Endothelial cell of umbilical vein (primary cell): Measurements from ENCODE around the gene KCNH5. TPM values are rescaled to one million over a fixed set of nuclear protein-coding genes. Genes with fewer than 3 reads are reported as not detected.
"Not testable (repeated sequence)": the region's sequence is repeated elsewhere in the genome, so short reads cannot be mapped to it uniquely, and the experiment has no call there.

Experiments
- BruUV-seq: library from RNA; stranded (reverse); fragments of 400-500 nt; replicated peaks from 2 replicates; lab custom pipeline; 2021; lab: Mats Ljungman, UMichigan
- CTCF ChIA-PET: fragments of 300-600, 350-600 bp; sonication (Branson Sonifier 250); formaldehyde crosslinking; loops from one replicate; lab custom pipeline; 2021; ENCODE audit warnings: antibody characterized with exemption, inconsistent platforms; lab: Charles Lee
- POLR2A ChIA-PET: fragments of 300-600, 350-600 bp; sonication (Branson Sonifier 250); formaldehyde crosslinking; loops from one replicate; lab custom pipeline; 2021; ENCODE audit warnings: antibody characterized with exemption, inconsistent platforms; lab: Charles Lee
- DNase-seq: peaks from one replicate; pipeline ENCODE4 v3.0.0-alpha.2; 2011; ENCODE audit warnings: low read depth, low spot score
- FAIRE-seq: peaks from 2 replicates; lab custom pipeline; 2011; peaks lifted over from hg19 to GRCh38; lab: Jason Lieb, UNC
- H2AFZ ChIP-seq: 2 replicates; pipeline ENCODE4 v1.6.0; 2012; ENCODE audit warnings: low read depth, low read length, control low read depth, inconsistent platforms
- H3K27ac ChIP-seq: 2 replicates; pipeline ENCODE4 v1.5.1; 2011; ENCODE audit warnings: low read depth, mild to moderate bottlenecking, control low read depth, low read length, moderate library complexity; ENCODE audit not compliant: insufficient read depth
- H3K27me3 ChIP-seq, 2 experiments: 2 replicates each; pipeline versions ENCODE4 v1.6.0 to v1.6.1; 2011; ENCODE audit warnings: low read length in 2 of 2, mixed read lengths in 1 of 2; ENCODE audit not compliant: control insufficient read depth in 2 of 2, insufficient read depth in 2 of 2
- H3K36me3 ChIP-seq, 2 experiments: 2 replicates in 1 of 2; 3 replicates in 1 of 2; pipeline ENCODE4 v1.5.1; 2011; ENCODE audit warnings: low read length in 2 of 2, mild to moderate bottlenecking in 1 of 2, moderate library complexity in 1 of 2; ENCODE audit not compliant: control insufficient read depth in 2 of 2, insufficient read depth in 2 of 2; ENCODE audit errors: extremely low read depth in 1 of 2
- H3K4me1 ChIP-seq: 3 replicates; pipeline ENCODE4 v1.5.1; 2011; ENCODE audit warnings: mild to moderate bottlenecking, low read length; ENCODE audit not compliant: control insufficient read depth, insufficient read depth; ENCODE audit errors: extremely low read depth
- H3K4me2 ChIP-seq: 2 replicates; pipeline ENCODE4 v1.6.1; 2011; ENCODE audit warnings: low read length, control low read depth, mixed read lengths; ENCODE audit not compliant: insufficient read depth
- H3K4me3 ChIP-seq, 3 experiments: fragments of 200-600 bp in 1 of 3; sonication (generic), shearing (Covaris generic) in 1 of 3; replicated peaks in 1 of 3; 2 replicates each; pipeline ENCODE4 v1.5.1; 2011 to 2016; ENCODE audit warnings: control low read depth in 3 of 3, low read length in 3 of 3, mild to moderate bottlenecking in 2 of 3, inconsistent platforms in 1 of 3, low read depth in 1 of 3, moderate library complexity in 1 of 3; ENCODE audit not compliant: insufficient read depth in 1 of 3
- H3K79me2 ChIP-seq: 2 replicates; pipeline ENCODE4 v1.6.0; 2012; ENCODE audit warnings: low read length, inconsistent platforms; ENCODE audit not compliant: control insufficient read depth, insufficient read depth
- H3K9ac ChIP-seq: replicated peaks from 2 replicates; pipeline ENCODE3; 2011; ENCODE audit warnings: low read length, control low read depth; ENCODE audit not compliant: insufficient read depth; ENCODE audit errors: extremely low read depth
- H3K9me1 ChIP-seq: replicated peaks from 3 replicates; pipeline ENCODE4 v1.6.0; 2011; ENCODE audit warnings: mild to moderate bottlenecking, low read length; ENCODE audit not compliant: control insufficient read depth, insufficient read depth; ENCODE audit errors: extremely low read depth
- H3K9me3 ChIP-seq: replicated peaks from 2 replicates; pipeline ENCODE4 v1.5.1; 2012; ENCODE audit warnings: low read length, inconsistent platforms; ENCODE audit not compliant: control insufficient read depth, insufficient read depth
- H4K20me1 ChIP-seq: replicated peaks from 2 replicates; pipeline ENCODE3; 2011; ENCODE audit warnings: mild to moderate bottlenecking, low read length; ENCODE audit not compliant: control insufficient read depth, insufficient read depth; ENCODE audit errors: extremely low read depth
- FOS ChIP-seq: IDR thresholded peaks from 2 replicates; pipeline ENCODE4 v1.6.1; 2011; ENCODE audit warnings: mild to moderate bottlenecking, low read length, moderate library complexity, borderline replicate concordance; ENCODE audit not compliant: insufficient read depth
- MYC ChIP-seq: IDR thresholded peaks from one replicate; pipeline ENCODE4 v1.6.1; 2011; ENCODE audit warnings: mild to moderate bottlenecking, low read depth, low read length
- POLR2AphosphoS5 ChIP-seq: IDR thresholded peaks from 2 replicates; pipeline ENCODE4 v1.6.1; 2012; ENCODE audit warnings: low read depth, mild to moderate bottlenecking, control low read depth, low read length, moderate library complexity; ENCODE audit not compliant: insufficient read depth
- dilution Hi-C: fragments of 300-500 bp; cut with MboI; formaldehyde crosslinking; loops from one replicate; pipeline ENCODE4 v1.15.0; 2019; ENCODE audit warnings: low sequenced_read_pairs; ENCODE audit not compliant: extremely low pct_ligation_motif_present
- intact Hi-C: fragments of 100-400 bp; cut with micrococcal nuclease; formaldehyde crosslinking; loops from one replicate; pipeline ENCODE4 v1.10.0; 2022
- polyA plus RNA-seq, 4 experiments: library from polyadenylated mRNA; depleted of rRNA in 3 of 4; stranded (reverse) in 3 of 4; unstranded in 1 of 4; fragments of >200 nt; gene quantifications; 2 replicates each; pipeline versions ENCODE4 v1.2.1 to v1.2.3, GENCODE V29; 2011 to 2012; ENCODE audit warnings: missing spikeins in 1 of 4
- total RNA-seq: library from RNA; stranded (reverse); gene quantifications from 2 replicates; pipeline ENCODE4 v1.2.3, GENCODE V29; 2021
- TF ChIP-seq, protein P1 (sequence below), 2 donors: IDR thresholded peaks; 1 replicate in 1 of 2; 2 replicates in 1 of 2; pipeline ENCODE4 v1.5.1; 2011; ENCODE audit warnings: low read length in 2 of 2, mild to moderate bottlenecking in 2 of 2, moderate library complexity in 2 of 2, control low read depth in 1 of 2, inconsistent platforms in 1 of 2, low read depth in 1 of 2; ENCODE audit not compliant: insufficient read depth in 1 of 2; ENCODE audit errors: extremely low read depth in 1 of 2

Gene KCNH5
- total and polyA plus RNA-seq, 2 donors (not counting 3 experiments of a cell fraction or from before 2014, with no cell fraction given): not detected

- no peaks in the 10 kb centered on the region for H3K4me1 ChIP-seq
- CTCF ChIA-PET: no interaction called here
- BruUV-seq: no TSS peak
- no peaks in the 10 kb centered on the region for H3K36me3 ChIP-seq
- H3K27me3 ChIP-seq: no peaks in the 10 kb centered on the region
- H3K4me3 ChIP-seq: no peak overlapping the region
- no peak for TF ChIP-seq POLR2AphosphoS5
- no peak for TF ChIP-seq FOS
- no peak for TF ChIP-seq MYC
- TF ChIP-seq, protein P1, sequence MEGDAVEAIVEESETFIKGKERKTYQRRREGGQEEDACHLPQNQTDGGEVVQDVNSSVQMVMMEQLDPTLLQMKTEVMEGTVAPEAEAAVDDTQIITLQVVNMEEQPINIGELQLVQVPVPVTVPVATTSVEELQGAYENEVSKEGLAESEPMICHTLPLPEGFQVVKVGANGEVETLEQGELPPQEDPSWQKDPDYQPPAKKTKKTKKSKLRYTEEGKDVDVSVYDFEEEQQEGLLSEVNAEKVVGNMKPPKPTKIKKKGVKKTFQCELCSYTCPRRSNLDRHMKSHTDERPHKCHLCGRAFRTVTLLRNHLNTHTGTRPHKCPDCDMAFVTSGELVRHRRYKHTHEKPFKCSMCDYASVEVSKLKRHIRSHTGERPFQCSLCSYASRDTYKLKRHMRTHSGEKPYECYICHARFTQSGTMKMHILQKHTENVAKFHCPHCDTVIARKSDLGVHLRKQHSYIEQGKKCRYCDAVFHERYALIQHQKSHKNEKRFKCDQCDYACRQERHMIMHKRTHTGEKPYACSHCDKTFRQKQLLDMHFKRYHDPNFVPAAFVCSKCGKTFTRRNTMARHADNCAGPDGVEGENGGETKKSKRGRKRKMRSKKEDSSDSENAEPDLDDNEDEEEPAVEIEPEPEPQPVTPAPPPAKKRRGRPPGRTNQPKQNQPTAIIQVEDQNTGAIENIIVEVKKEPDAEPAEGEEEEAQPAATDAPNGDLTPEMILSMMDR (IDR thresholded peaks at IDR 0.05; ENCODE audit: extremely low read depth in 1 of 2, insufficient read depth in 1 of 2, low read depth in 1 of 2, low read length in 2 of 2): no peak
- no peak overlapping the region for H2AFZ ChIP-seq
- intact Hi-C loops (no loop called here), dilution Hi-C loops (no loop called here)
- DNase-seq (no peak), FAIRE-seq (no peak)
- H3K9me1 ChIP-seq: no peaks in the 10 kb centered on the region
- no peak overlapping the region for H3K9ac ChIP-seq
- POLR2A ChIA-PET: no interaction called here
- no peaks in the 10 kb centered on the region for H4K20me1 ChIP-seq
- no peaks in the 10 kb centered on the region for H3K9me3 ChIP-seq
- no peak overlapping the region for H3K27ac ChIP-seq
- H3K4me2 ChIP-seq: no peak overlapping the region
- H3K79me2 ChIP-seq: no peaks in the 10 kb centered on the region
Measured at GRCh38 chr14:62864588-62864987, 180.7 kb downstream of the KCNH5 start.

- H3K4me3 ChIP-seq, H3K9ac ChIP-seq, H3K4me2 ChIP-seq, DNase-seq, POLR2A ChIA-PET, H2AFZ ChIP-seq, H3K9me3 ChIP-seq, H3K4me1 ChIP-seq, H3K79me2 ChIP-seq, BruUV-seq, H3K27me3 ChIP-seq, dilution Hi-C loops, H3K36me3 ChIP-seq, FAIRE-seq, CTCF ChIA-PET, intact Hi-C loops, H4K20me1 ChIP-seq, H3K9me1 ChIP-seq, H3K27ac ChIP-seq: not testable (repeated sequence)
Measured at GRCh38 chr14:62858011-62858410, 187.2 kb downstream of the KCNH5 start.
